ENCODE results near the gene INPP5B.

DNA sequence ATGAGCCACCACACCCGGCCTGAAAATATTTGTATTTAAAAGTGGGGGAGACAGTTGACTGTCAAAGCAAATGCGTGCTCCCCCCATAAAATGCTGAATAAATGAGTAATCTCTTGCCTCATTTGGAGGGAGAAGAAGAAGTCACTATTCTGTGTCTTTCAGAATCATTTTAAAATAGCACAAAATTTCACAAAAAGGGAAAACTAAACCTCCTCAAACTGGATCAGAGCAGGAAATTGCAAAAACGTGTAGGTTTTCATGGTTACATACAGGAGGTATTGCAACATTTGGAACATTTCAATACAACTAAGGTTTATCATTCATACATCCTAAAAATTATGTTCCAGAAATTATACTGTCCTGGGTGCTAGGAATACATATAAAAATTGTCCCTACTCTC, 101.1 kb downstream of the INPP5B start:
- TF ChIP-seq CTCF (IDR thresholded peaks at IDR 0.05) (no peak), POLR2A (IDR thresholded peaks at IDR 0.05) (no peak), POLR2AphosphoS5 (IDR thresholded peaks at IDR 0.05) (no peak)
